HG03139 (cell line): ENCODE data around the gene AHNAK2.

Experiments
- ATAC-seq: cut with Tn5 transposase; IDR thresholded peaks from one replicate; pipeline ENCODE4 v1.9.1; 2021; ENCODE audit not compliant: unreplicated experiment

Gene AHNAK2

DNA sequence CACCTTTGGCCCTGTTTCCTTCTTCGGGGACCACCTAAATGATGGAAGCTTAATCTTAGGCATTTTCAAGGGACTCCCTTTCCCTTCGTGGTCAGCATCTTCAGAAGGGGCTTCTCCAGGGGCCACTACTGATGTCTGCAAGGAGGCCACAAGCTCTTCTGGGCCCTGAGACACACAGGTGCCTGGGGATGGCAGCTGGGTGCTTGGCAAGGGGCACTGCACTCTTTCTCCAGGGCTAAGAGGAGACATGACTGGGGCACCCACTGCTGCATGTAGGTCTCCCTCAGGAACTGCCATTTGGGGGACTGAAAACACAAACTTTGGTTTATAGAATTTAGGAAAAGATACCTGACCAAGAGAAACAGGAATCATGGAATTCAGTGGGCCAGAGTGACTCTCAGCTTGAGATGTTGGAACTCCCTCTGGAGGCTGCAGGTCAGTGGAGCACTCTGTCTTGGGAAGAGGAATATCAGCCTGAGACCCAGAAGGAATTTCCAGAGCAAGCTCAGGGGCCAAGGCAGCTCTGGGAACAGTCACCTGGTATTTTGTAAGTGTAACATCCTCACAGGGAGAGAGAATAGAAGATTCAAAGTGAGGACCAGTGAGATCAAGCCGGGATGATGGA is 37.5 kb downstream of the AHNAK2 start:
- ATAC-seq, result no peak

GRCh38 chr14:104939666-104940410 is 38.3 kb downstream of the AHNAK2 start:
- ATAC-seq, result no peak

DNA sequence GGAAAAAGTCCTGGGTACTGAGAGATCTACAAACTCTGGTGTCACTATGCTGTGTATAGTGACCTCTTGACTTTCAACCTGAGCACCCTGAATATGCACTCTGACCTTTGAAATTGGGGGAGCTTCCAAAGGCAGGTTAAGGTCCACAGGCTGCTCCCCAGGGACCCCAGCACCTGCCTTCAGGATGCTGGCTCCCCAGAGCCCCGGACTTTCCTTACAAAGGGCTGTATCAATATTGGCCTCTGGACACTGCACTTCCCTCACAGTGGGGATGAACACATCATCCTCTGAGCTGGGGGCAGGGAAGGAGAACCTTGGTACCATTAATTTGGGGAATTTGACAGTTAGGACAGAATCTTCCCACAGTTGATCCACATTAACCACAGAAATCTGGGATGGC is 39.2 kb downstream of the AHNAK2 start:
- no peak for ATAC-seq

GRCh38 chr14:104938436-104938835 is 39.7 kb downstream of the AHNAK2 start:
- ATAC-seq, result no peak

GRCh38 chr14:104937694-104938365 is 40.3 kb downstream of the AHNAK2 start:
- no peak for ATAC-seq

GRCh38 chr14:104937161-104937560 is 41.0 kb downstream of the AHNAK2 start:
- no peak for ATAC-seq

DNA sequence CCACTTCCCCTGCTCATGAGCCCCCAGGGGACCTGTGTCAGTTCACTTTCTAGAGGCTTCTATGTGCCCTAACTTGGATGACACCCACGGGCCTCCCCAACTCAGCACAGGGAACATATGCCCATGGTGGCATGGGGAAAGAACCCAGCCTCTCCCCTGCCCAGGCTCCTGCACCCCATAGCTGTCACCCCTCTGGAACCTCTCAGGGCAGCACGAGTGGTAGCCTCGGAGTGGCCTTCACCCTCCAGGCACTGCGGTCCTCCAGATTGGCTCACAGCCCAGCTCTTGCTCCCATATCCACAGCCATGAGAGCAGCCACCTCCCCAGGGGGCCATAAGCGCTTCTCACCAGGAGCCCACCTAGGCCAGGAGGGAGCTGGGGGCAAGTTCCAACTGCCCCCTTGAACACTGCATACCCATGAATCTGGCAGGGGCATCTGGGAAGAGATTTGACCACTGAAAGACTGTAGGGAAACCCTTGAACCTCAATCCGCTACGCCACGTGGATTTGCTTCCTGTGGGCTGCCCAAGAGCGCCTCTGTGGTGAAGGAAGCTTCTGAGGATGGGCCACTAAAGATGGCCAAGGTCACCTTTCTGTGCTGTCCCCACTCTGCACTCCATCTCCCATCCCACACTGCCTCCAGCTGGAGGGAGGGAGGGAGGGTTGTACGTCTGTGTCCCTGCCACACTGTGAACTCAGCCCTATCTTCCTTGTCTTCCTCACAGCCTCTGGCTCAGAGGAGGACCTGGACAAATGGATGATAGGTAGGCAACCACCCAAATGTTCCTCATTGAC is 41.6 kb downstream of the AHNAK2 start:
- no peak for ATAC-seq

- no peak for ATAC-seq
Measured at GRCh38 chr14:104935955-104936354, 42.2 kb downstream of the AHNAK2 start.

- ATAC-seq, result no peak
Measured at GRCh38 chr14:104935026-104935650, 43.0 kb downstream of the AHNAK2 start.

DNA sequence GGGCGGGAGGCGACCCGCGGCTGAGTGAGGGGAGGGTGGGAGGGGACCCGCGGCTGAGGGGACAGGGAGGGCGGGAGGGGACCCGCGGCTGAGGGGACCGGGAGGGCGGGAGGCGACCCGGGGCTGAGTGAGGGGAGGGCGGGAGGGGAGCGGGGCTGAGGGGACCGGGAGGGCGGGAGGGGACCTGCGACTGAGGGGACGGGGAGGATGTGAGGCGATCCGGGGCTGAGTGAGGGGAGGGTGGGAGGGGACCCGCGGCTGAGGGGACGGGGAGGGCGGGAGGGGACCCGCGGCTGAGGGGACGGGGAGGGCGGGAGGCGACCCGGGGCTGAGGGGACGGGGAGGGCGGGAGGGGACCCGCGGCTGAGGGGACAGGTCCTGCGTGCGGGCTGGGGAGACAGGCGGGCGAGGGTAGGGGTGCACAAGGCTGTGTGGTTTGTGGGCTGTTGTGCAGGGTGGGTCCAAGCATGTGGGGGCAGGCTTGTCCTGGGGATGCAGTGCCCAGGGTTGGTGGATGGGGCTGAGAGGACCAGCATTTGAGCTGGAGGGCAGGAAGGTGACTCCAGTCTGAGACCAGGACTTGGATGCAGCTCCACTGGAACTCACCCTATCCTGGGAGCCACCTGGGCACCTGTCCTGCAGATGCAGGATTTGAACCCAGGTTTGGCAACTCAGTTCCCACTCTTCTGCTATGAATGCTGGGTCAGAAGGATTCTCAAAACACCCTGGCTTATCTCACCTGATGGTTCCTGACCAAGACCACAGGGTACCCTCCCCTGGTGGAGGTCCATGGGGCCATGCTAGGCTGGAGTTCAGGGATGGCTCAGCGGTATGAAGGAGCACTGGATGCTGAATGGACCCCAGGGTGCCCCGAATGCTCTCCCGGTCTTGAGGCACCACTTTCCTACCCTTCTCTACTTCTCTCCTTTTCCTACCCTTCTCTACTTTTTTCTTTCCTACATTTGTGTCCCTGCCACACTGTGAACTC is 44.1 kb downstream of the AHNAK2 start:
- ATAC-seq, result no peak

DNA sequence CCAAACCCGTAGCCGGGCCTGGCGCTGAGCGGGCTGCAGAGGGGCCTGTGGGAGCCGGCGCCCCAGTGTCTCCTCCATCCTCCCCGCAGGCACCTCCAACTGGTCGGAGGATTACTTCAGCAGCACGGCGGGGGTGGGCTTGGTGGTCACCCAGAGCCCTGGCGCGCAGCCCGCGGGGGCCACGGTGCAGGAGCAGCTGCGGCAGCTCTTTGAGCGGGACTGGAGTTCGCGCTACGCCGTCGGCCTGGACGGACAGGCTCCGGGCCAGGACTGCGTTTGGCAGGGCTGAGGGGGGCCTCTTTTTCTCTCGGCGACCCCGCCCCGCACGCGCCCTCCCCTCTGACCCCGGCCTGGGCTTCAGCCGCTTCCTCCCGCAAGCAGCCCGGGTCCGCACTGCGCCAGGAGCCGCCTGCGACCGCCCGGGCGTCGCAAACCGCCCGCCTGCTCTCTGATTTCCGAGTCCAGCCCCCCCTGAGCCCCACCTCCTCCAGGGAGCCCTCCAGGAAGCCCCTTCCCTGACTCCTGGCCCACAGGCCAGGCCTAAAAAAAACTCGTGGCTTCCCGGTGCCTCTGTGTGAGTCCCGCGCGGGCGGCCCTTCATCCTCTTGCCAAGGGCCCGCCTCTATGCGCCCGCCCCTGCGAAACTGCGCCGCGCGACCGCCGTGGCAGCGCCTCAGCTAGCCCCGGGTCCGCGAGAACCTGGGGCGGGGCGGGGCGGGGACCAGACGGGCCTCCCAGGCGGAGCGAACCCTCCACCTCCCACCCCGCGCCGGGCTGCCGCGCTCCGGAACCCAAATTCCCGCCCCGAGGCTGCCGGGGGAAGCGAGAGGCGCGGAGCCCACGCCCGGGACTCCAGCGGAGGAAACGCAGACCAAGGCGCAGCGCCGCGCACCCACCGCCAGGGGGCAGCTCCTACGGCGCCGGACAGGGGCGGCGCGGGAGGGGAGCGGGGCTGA is 45.2 kb downstream of the AHNAK2 start:
- no peak for ATAC-seq

- no peak for ATAC-seq
Measured at GRCh38 chr14:104931771-104932675, 46.2 kb downstream of the AHNAK2 start.

DNA sequence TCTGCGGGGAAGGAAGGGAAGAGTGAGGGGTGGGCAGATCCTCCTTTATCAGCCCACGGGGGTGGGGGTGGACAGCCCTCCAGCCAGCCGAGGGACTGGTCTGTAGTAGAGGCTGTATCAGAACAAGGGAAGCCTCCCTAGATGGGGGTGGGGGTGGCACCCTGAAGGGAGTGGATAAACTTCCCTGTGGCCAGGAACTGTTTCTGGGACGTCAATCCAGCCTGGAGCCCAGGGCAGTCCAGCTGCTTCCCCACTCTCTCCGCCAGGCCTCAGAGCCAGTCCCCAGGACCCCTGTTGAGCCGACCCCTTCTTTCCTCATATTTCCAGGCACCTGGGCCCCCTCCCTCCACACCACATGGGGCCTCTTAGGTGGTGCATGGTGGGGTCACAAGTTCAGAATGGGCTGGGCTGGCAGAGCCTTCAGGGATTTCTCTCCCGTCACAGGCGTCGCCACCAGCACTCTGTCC is 46.8 kb downstream of the AHNAK2 start:
- no peak for ATAC-seq

DNA sequence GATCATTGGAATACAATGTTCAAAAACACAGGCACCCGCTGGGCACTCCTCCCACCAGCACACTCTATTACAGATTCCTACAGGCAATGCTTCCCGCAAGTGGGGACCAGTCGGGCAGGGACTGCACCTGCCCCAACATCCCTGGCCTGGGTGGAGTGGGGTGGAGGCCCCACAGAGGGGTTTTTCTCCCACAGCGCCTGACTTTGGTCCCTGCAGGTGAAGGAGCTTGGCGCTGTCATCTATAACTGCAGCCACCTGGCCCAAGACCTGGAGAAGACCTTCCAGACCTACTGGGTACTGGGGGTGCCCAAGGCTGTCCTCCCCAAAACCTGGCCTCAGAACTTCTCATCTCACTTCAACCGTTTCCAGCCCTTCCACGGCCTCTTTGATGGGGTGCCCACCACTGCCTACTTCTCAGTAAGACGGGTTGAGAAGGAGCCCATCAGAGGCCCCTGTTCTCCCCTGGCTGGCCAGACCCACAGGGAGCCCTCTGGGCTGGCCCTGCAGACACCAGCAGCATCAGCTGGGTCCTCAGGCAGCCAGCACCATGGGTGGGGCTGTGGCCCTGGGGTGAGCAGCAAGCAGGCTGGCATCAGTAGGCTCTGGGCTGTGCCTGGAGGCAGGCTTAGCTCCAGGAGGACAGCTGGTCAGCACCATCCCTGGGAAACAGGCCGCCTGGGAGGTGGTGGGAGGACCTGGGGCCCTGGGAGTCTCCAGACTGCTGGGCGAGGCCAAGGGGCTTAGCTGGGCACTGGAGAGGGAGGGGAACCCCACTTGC is 47.5 kb downstream of the AHNAK2 start:
- no peak for ATAC-seq

GRCh38 chr14:104929268-104930230 is 48.6 kb downstream of the AHNAK2 start:
- ATAC-seq, result no peak
